Stimulated activated naive CD4-positive, alpha-beta T cell (primary cell): Measurements from ENCODE around the gene NT5DC1.
"Not testable (repeated sequence)": the region's sequence is repeated elsewhere in the genome, so short reads cannot be mapped to it uniquely, and the experiment has no call there.

Experiments used
- DNase-seq, 6 experiments: peaks; one replicate each; lab custom pipeline; 2025; lab: John Stamatoyannopoulos, UW

Gene NT5DC1

DNA sequence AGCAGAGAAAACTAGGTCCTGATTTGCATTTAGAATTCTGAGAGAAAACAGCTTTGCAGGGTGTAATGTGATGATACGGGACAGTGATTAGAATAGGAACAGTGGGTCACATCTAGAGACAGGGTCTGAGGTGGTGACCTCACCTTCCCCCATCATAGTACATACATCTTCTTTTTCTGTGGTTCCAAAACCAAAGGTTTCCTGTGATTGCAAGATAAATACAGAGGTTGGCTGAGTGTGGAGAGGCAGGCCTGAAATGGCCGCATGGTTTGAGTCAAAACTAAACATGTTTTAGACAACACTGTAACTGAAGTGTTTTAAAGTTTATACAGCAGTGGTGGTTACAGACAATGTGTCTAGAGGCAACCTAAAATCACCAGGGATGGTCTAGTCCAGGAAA, 10.4 kb upstream of the NT5DC1 start:
- DNase-seq, result no peak

GRCh38 chr6:116094041-116094440, 6.6 kb upstream of the NT5DC1 start:
- DNase-seq, result no peak

- not testable (repeated sequence) for DNase-seq
These were observed 4.4 kb upstream of the NT5DC1 start for GRCh38 chr6:116096048-116096759.

DNA sequence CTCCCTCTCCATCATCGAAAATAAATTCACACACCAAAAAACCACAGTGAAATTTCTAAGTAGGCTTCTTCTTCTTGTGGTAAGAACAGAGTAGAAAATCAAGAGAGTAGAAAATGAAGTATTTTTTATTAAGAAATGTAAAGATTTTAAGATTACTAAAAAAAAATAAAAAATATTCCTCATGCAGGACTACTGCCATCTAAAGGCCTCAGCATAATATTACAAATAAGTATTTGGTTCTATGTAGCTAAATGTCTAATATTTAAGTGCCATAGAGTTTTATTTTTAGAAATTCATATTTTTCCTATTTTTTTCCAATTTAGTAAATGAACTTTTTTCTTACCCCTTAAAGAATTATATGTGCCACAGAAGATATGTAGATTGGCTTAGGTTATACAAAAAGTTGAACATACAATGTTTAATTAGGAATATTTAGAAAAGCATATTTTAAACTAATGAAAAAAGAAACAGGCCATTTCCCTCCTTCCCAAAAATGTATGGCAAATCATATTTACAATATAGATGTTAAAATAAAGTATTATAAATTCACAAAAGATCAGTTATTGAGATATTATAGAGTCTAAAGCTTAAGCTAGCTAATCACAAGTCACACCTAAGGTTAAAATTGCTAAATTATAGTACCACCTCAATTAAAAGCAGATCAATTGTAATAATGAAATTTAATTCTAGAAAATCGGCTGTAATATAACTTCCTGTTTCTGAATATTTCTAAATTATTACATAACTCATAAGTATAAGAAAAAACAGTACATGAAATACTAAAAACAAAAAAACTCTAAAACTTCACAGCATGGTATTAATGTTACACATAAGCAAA, 3.5 kb upstream of the NT5DC1 start:
- no peak for DNase-seq

DNA sequence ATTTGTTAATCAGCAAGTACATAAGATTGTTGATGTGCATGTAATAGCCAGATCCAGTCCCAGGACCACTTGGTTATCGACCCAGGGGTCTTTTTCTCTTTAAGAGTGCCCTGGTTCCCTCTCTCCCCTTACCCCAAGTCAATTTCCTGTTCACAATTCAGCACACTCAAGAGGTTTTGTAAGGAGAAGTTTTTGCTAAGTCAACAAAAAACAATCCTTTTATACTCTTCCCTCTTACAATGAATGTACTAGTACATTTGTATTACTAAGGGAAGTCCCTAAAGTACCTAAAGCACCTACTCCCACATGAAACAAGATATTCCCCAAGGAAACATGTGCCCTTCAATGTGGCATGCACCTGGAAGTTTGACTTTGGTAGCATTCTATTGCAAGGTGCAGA, 1.6 kb upstream of the NT5DC1 start:
- DNase-seq, result no peak

DNA sequence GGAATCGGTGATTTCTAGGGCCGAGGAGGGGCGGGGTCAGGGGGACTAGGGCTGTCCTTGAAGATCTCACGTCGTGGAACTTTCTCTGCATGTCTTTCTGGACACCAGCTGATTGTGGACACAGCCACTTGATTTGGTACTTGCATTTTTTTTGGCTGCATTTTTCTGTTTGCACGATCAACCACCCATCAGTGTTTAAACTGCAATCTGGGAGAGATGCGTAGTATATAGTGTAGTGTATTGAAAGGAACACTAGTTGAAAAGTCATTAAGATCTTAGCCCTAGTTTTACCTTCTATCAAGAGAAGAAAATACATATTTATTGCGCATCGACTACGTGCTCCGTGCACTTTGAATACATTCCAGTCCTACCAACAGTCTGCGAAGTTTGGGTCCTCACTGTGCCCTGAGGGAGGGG, 657 bp downstream of the NT5DC1 start:
- DNase-seq, result no peak

GRCh38 chr6:116101790-116102189, 1.1 kb downstream of the NT5DC1 start:
- no peak for DNase-seq

DNA sequence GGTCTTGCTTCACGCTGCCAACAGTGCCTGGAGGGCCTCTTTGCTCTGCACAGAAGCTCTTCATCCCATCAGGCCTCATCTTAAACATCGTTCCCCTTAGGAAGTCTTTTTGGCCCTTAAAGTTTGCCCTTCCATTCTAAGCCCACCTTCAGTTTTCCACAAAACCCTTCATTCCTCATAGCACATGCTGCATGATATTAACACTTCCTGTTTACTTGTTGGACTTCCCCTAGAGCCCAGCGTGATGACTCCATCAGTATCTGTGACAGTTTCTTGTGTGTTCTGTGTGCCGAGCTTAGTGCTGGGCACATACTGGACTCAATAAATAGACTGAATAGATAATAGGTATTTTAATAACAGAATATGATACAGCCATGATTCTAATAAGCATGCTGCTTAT, 2.2 kb downstream of the NT5DC1 start:
- DNase-seq, result no peak

- DNase-seq, result no peak
These were observed 4.0 kb downstream of the NT5DC1 start for GRCh38 chr6:116104636-116105035.

DNA sequence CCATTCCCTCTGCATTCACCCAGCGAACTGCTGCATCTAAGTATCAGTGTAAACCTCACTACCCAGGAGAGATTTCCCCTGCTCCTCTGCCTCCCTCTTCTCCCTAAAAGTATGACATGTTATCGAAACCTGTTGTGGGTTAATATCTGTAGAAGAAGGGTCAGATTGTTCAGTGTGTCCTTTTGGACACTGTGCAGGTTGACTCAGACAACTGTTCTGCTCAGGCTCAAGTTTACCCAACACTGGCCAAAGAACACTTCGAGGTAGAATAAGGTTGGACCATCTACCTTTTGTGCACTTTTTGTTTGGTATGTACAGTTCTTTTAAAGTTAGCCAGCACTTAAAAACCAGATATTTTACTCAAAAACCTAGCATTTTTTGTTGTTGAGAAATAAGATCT, 4.6 kb downstream of the NT5DC1 start:
- DNase-seq, result no peak

DNA sequence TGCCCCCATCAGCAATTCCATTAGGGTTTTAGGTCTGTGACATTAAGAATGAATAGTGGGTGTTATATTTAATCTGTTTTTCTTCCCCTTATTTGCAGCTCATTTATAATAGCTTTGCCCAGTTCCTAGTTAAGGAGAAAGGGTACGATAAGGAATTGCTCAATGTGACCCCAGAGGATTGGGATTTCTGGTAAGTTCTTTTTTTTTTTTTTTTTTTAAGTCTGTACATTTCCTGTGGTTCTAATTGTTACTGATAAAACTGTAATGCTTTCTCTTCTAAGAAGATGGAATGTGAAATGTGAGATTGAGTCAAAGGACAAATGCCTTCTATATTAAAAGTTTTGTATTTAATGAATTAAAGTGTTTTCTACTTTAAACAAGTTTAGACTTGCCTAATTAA, 5.5 kb downstream of the NT5DC1 start:
- DNase-seq, result no peak

DNA sequence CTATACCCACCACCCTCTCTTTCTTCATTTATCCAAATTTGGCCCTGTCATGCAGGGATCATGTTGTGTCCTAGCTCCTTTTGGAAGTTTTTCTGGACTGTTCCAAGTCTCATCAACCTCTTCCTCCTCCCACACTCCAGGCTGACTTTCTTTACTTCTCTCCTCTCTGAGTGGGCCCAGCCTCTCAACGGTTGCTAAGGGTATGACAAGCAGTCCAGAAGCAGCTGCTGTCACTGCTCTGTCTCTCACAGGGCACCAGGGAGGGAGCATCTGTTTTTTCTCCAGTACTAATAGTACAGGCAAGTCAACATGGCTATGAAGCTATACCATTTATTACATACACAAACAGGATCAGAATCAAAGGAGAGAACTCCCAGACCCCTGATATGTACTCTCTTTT, 8.2 kb downstream of the NT5DC1 start:
- DNase-seq, result no peak

GRCh38 chr6:116111552-116112528, 11.2 kb downstream of the NT5DC1 start:
- DNase-seq, result no peak

- no peak for DNase-seq
These were observed 12.7 kb downstream of the NT5DC1 start for GRCh38 chr6:116113386-116113785.

- no peak for DNase-seq
These were observed 15.1 kb downstream of the NT5DC1 start for GRCh38 chr6:116115781-116116180.

GRCh38 chr6:116118608-116119007, 18.0 kb downstream of the NT5DC1 start:
- no peak for DNase-seq

GRCh38 chr6:116120430-116120829, 19.8 kb downstream of the NT5DC1 start:
- no peak for DNase-seq

DNA sequence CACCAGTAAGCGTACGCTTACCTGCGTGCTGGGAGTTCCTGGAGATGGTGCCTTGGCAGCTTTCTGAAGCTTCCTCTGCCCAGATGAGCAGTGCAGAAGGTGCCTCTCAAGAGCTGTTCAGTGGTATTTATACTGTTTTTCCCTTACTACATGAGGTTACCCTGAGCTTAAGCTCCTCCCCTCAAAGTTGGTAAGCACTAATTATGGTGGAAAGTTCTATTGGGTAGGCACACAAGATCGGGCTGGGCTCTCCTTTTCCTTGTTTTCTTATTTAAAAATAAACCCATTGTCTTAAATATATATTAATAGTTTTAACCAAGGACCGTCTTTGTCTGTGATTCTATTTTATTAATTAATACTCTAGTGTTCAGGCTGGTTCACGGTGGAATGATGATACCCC, 25.4 kb downstream of the NT5DC1 start, which contains the start of gene COL10A1:
COL10A1 (minus strand) TSS at position 101 of the 400 bp plus-strand sequence. CDS start 640 bp downstream, outside the sequence.
- no peak for DNase-seq

DNA sequence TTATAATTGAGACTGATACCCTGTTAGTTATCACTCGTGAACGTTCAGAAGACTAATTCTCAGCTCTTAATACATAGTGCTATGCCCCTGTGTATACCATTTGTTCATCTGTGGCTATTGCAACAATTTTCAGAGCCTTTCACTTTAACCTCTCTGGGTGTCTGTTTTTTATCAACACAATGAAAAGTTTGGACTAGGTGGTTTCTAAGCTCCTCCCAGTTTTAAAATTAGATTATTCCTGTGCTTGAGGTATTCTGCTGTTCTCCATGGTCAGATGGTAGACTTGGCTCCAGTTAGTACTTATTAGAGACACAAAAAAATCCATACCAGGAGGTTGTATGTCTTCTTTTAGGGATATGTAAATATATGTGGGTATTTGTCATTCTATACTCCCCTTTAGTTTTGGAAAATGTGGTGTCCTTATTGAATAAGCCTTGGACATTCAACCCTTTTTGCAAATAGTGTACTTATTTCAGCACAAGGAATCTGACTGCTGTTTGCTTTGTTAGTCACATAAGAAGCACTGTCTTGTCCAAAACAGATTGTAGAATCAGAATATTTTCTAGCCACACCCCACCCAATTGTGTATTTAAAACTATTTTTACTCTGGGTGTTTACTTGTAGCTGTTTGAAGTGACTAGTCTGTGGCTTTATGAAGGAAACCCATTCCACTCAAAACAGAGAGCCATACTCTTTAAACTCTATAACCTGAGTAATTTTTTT, 27.3 kb downstream of the NT5DC1 start:
- no peak for DNase-seq

DNA sequence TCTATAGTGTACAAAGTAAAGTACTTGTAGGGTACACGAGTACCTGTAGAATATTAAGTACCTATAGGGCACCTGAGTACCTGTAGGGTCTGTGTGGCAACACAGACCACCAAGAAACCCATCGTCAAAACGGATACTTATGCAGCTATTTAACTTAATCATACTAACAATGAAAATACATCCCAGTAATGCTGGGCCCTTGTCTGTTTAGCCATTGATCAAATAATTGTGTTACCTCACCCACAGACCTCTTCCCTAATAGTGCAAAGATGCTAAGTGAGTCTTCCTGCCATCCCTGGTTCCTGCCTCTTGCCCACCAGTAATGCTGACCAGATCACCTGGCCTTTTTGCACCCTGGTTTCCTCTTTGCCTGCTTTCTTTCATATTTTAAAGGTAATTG, 32.8 kb downstream of the NT5DC1 start:
- DNase-seq, result no peak

GRCh38 chr6:116136373-116136772, 35.7 kb downstream of the NT5DC1 start:
- DNase-seq, result no peak
